Heart left ventricle (tissue), 13 donors: ENCODE measurements around the gene PTTG1IP.

ENCODE experiments used
- CTCF ChIP-seq, 12 donors: fragments of 200-600 bp; sonication (generic) in 4 of 12; IDR thresholded peaks; one replicate each; pipeline versions ENCODE4 v1.5.0 to v1.8.0; 2018 to 2022; ENCODE audit warnings: antibody characterized with exemption in 12 of 12, mild to moderate bottlenecking in 5 of 12
- POLR2A ChIP-seq, 2 donors: fragments of 450-650 bp; IDR thresholded peaks; one replicate each; pipeline ENCODE4 v1.6.1; 2017; ENCODE audit warnings: antibody characterized with exemption in 2 of 2, mild to moderate bottlenecking in 2 of 2, moderate library complexity in 2 of 2
- donor health status: ischemic (EF 13 %, LVEDD 7.1; RV severe dilation, severe dysfunction).
- donor health status: DM: no; HTN: yes; CAD: no.
- donor health status: DM: no; HTN: no; CAD: no.
- donor health status: ischemic (EF 25% LVEDD 6.9; RV normal size, moderate dysfunction).
- donor health status: ischemic (EF 25% LVEDD 5.7; RV mildly dilated, moderate dysfunction).
- donor health status: ischemic (EF 35%, LVEDD 5.7; RV mildly dilated, moderate dysfunction).
- donor health status: nonischemic (EF 11% LVEDD 7.7; RV severe dilation, severe dysfunction).
- donor health status: DM: yes; HTN: yes; CAD: no.
- donor health status: PGD.
- donor health status: ischemic (EF 29% LVEDD 5.4; RV normal size, mild dysfunction).
- donor health status: nonischemic (EF 23%, LVEDD 6.1; RV moderate dilation, normal function).

- TF ChIP-seq POLR2A (IDR thresholded peaks at IDR 0.05) (no peak), CTCF (IDR thresholded peaks at IDR 0.05) (no peak)
Measured at GRCh38 chr21:44846485-44847260, 26.8 kb downstream of the PTTG1IP start.
